BJ (cell line): ENCODE data around the gene HSBP1. TPM values are rescaled to one million over a fixed set of nuclear protein-coding genes. Genes with fewer than 3 reads are reported as not detected.

Experiments used
- CTCF ChIA-PET: fragments of 350-600 bp; formaldehyde crosslinking; extraction: SDS; loops from one replicate; lab custom pipeline; 2021; ENCODE audit warnings: antibody characterized with exemption, inconsistent platforms; lab: Yijun Ruan, JAX
- POLR2A ChIA-PET: fragments of 300-600 bp; sonication (Branson Sonifier 250); formaldehyde crosslinking; extraction: SDS; loops from one replicate; lab custom pipeline; 2021; ENCODE audit warnings: antibody characterized with exemption; lab: Charles Lee
- DNase-seq: peaks from one replicate; pipeline ENCODE4 v3.0.0-alpha.2; 2011; ENCODE audit warnings: low read depth
- H3K27me3 ChIP-seq: 2 replicates; pipeline ENCODE4 v1.6.0; 2011; ENCODE audit warnings: low read length; ENCODE audit not compliant: control insufficient read depth, insufficient read depth
- H3K36me3 ChIP-seq: 2 replicates; pipeline ENCODE4 v1.5.1; 2011; ENCODE audit warnings: low read length; ENCODE audit not compliant: control insufficient read depth, insufficient read depth
- H3K4me3 ChIP-seq: 2 replicates; pipeline ENCODE4 v1.5.1; 2011; ENCODE audit warnings: low read depth, mild to moderate bottlenecking, control low read depth, low read length
- CTCF ChIP-seq: IDR thresholded peaks from 2 replicates; pipeline ENCODE4 v1.5.1; 2011; ENCODE audit warnings: low read depth, mild to moderate bottlenecking, control low read depth, inconsistent platforms, low read length, moderate library complexity; ENCODE audit not compliant: insufficient read depth
- polyA plus RNA-seq: library from polyadenylated mRNA; depleted of rRNA; stranded (reverse); fragments of >200 nt; gene quantifications from 2 replicates; pipeline ENCODE4 v1.2.3, GENCODE V29; 2011

Gene HSBP1
- polyA plus RNA-seq, 1 experiment: 165 TPM

GRCh38 chr16:83803811-83804210 is 4.0 kb upstream of the HSBP1 start:
- Histone ChIP-seq H3K27me3 (no peaks in the 10 kb centered on the region), H3K4me3 (no peak overlapping the region), H3K36me3 (no peaks in the 10 kb centered on the region)
- DNase-seq: no peak
- ChIA-PET POLR2A (no interaction called here), CTCF (no interaction called here)
- no peak for TF ChIP-seq CTCF

- CTCF ChIA-PET: no interaction called here
- no peaks in the 10 kb centered on the region for H3K36me3 ChIP-seq
Observed at GRCh38 chr16:83804366-83804765, 3.4 kb upstream of the HSBP1 start.

DNA sequence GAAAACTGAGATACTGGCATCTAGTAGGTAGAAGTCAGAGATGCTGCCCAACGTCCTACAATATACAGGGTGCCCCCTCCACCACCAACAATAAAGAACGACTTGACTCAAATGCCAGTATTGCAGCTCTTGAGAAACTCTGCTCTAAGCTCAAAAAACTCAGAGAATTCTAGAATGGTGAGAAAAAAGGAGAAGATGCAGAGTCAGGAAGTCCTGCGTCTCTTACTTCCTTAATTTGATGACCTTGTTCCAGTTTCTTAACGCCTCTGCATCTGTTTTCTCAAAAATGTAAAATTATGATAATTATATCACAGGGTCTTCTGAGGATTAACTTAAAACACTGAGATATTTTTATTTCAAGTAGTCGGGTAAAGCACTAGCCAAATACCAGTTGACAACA is 1.7 kb upstream of the HSBP1 start:
- ChIA-PET CTCF (no interaction called here), POLR2A (no interaction called here)
- no peak for TF ChIP-seq CTCF
- no peaks in the 10 kb centered on the region for H3K36me3 ChIP-seq
- H3K4me3 ChIP-seq: no peak overlapping the region
- no peak for DNase-seq
- H3K27me3 ChIP-seq: no peaks in the 10 kb centered on the region

More at GRCh38 chr16:83804366-83804765, 3.4 kb upstream of the HSBP1 start:
- POLR2A ChIA-PET: no interaction called here
- TF ChIP-seq CTCF: no peak
- DNase-seq: no peak
- Histone ChIP-seq H3K4me3 (no peak overlapping the region), H3K27me3 (no peaks in the 10 kb centered on the region)

- ChIA-PET POLR2A (no interaction called here), CTCF (no interaction called here)
- Histone ChIP-seq H3K36me3 (no peaks in the 10 kb centered on the region), H3K4me3 (no peak overlapping the region), H3K27me3 (no peaks in the 10 kb centered on the region)
- no peak for TF ChIP-seq CTCF
- no peak for DNase-seq
Observed at GRCh38 chr16:83806731-83807130, 1.0 kb upstream of the HSBP1 start.

DNA sequence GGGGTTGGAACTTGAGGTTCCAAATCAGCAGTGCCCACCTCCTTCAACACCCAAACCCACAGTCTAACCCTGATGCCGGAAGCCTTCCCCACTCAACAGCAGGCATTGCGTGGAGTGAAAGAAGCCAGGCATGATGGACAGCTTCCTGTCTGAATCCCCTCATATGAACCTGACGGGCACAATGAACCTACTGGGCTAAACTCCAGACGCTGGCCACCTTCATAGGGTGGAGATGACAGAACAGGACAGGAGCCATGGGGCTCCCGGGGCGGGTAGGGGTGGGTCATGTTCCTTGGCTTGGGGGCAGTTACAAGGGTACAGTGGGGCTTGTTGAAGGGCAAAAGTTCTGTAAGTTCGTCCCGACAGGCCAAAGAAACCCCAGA is 460 bp upstream of the HSBP1 start:
- no peak for TF ChIP-seq CTCF
- Histone ChIP-seq H3K36me3 (no peaks in the 10 kb centered on the region), H3K27me3 (no peaks in the 10 kb centered on the region), H3K4me3 (no peak overlapping the region)
- CTCF ChIA-PET: no interaction called here
- DNase-seq: no peak
- POLR2A ChIA-PET: no interaction called here
